ENCODE data around the gene COL20A1.
"Not testable (repeated sequence)": the region's sequence is repeated elsewhere in the genome, so short reads cannot be mapped to it uniquely, and the experiment has no call there.

COL20A1 gene

DNA sequence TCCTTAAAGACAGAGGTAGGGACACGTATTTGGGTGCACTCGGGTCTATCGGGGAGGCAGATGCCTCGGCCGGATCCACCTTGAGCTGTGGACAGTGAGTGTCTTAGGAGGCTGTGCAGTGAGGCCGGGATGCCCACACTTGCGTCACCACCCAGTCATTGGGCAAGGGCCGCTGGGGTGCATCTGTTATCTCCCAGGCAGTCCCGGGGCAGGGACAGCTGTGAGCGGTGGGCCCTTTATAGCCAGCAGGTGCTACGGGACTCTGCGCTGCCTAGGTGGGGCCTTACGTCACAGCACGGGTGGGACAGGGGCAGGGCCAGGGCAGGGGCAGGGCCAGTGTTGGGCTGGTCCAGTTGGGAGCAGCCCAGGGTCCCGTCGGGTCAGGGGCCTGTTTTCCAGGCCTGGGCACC, 689 bp upstream of the COL20A1 start:
- no peak for DNase-seq

DNA sequence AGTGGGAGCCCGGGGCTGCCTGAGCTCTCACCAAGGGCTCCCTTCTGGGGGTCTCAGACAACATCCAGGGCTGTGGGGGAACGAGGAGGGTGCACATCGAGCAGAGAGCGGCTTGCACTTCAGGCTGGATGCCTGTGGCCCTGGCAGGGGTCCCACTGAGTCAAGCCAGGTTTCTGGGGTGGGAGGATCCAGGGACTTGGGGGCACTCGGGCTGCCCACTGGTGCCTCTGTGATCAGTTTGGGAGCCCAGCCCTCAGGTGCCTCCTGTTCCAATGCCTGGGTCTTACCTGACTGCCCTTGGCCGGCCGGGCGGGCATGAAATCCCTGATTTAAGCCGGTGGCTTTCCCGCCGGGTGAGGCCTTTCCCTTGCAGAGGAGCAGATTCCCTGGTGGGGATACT, 470 bp downstream of the COL20A1 start:
- DNase-seq: no peak

DNA sequence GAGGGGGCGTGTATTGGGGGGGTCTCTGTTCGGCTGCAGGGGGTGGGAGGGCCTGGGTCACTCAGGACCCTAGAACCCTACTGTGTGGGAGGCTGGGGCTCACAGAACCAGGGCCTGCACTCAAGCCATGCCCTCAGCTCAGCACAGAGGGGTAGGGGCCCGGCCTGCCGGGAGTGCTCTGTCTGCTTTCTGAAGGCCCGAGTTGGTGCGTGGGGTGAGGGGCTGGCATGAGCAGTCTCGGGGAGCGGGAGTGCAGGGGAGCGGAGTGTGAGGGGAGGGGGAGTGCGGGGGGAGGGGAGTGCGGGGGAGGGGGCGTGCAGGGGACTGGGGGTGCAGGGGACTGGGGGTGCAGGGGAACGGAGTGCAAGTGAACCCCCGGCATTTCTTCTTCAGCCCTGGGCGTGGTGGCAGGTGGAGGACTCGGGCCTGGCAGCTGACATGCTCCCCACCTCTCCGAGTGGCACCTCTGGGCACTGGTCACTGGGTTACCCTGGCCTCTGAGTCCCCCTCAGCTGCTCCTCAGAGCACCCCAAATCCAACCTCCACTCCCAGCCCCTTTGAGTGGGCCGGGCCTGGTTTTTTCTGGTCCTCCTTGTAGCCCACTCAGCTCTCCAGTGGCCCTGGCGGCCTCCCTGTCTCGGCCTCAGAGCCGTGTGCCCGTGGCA, 1.0 kb downstream of the COL20A1 start:
- no peak for DNase-seq

DNA sequence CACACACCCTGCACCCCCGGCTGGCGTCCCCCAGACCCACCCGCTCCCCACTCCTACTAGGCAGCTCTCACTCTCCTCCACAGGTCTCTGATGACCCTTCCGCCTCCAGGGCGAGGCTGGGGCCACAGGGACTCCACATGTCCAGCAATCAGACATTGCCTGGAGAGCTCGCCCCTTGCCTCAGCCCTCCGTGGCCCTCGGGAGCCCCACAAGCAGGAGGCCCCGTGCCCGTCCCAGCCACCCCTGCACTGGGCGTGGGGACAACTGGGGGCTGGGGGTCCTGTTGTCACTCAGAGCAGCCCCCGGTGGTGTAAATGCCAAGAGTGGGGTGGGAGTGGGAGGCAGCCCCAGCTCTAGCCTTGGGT, 1.5 kb downstream of the COL20A1 start:
- DNase-seq: no peak

DNA sequence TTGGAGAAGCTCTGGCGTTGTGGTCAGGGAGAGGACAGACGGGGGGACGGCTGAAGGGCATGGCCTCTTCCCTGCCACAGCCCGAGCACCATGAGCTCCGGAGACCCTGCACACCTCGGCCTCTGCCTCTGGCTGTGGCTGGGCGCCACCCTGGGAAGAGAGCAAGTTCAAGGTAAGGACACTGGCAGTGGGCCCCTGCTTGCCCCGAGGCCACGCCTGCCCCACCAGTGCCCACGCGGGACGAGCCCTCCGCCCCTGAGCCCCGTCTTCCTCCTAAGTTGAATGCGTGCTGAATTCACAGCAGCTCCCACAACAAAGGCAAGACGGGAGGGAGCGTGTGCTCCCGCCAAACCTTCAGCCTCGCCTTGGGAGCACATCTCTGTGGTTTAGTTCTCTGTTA, 2.0 kb downstream of the COL20A1 start:
- no peak for DNase-seq

DNA sequence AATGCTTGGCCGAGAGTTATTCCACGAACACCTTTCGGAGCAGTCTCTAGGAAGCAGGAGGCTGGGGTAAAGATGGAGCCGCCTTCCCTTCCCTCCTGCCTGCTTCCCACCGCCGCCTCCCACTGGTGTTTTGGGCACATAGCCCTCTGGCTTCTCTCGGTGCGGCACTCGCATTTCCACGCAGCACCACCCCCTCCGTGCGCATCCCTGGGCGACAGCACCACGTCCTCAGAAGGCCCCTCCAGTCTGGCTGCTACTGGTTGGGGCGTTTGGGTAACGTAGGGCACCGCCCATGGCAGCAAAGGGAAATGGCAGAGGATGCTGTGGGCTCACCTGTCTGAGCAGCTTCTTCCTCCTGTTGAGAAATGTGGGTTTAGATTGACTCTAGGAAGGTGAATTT, 2.4 kb downstream of the COL20A1 start:
- DNase-seq: no peak

DNA sequence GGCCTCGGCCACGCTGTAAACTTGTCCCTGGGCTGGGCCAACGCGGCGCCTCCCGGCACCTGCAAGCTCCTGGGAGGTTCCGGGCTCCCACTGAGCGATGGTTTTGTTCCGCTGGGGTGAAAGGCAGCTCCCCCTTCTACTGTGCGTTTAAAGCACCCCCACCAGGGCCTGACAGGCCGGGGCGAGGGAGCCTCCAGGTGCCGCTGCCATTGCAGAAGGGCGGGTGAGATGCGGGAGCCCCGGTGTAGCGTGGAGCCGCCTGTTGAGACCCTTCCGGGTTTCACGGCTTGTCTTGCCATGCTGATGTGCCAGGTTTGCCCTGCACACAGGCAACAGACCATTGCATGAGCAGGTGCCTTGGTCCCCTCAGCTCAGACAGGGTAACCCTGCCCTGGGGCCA, 2.9 kb downstream of the COL20A1 start:
- no peak for DNase-seq

DNA sequence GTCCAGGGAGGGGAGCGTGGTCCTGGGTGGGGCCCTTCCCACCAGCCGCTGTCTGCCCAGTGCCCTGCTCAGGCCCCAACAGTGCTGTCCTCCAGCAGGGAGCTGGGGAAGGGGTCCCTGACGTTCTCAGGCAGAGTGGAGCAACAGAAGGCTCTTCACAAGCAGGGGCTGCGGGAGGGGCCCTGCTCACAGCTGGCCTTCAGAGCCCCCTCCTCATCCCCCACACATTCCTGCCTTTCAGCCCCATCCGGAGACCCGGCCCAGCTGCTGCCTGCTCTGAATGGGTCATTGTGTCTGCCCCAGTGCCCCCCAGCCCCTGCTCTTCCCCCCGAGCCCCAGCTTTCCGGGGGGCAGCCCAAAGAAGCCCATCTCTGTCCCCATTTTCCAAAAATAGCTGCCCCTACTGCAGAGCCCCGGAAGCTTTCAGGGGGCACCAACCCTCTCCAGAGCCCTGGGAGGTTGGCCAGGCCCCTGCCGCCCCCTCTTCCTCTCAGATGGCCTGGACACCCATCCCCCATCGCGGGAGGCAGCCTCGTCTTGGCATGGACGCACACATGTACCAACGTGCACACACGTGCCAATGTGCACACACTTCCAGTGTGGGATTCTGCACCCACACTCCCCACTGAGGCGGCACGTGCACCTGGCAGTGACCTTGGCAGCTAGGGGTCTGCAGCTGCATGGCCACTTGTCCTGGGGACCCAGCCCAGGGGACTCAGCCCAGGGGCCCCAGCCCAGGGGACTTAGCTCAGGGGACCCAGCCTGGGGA, 3.7 kb downstream of the COL20A1 start:
- no peak for DNase-seq

DNA sequence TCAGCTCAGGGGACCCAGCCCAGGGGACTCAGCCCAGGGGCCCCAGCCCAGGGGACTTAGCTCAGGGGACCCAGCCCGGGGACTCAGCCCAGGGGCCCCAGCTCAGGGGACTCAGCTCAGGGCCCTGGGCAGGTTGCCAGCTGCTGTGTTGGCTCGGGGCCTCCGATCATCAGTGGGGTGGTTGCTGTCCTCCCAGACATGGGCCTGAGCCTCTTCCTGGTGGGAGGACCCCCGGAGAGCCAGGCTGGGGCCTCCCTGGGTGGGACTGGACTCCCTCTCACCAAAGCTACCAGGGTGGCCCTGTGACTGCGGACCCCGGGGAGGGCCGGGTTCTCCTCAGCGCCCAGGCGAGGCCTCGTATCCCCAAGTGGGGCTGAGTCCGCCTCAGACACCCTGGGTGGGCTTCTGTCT, 4.4 kb downstream of the COL20A1 start:
- no peak for DNase-seq

DNA sequence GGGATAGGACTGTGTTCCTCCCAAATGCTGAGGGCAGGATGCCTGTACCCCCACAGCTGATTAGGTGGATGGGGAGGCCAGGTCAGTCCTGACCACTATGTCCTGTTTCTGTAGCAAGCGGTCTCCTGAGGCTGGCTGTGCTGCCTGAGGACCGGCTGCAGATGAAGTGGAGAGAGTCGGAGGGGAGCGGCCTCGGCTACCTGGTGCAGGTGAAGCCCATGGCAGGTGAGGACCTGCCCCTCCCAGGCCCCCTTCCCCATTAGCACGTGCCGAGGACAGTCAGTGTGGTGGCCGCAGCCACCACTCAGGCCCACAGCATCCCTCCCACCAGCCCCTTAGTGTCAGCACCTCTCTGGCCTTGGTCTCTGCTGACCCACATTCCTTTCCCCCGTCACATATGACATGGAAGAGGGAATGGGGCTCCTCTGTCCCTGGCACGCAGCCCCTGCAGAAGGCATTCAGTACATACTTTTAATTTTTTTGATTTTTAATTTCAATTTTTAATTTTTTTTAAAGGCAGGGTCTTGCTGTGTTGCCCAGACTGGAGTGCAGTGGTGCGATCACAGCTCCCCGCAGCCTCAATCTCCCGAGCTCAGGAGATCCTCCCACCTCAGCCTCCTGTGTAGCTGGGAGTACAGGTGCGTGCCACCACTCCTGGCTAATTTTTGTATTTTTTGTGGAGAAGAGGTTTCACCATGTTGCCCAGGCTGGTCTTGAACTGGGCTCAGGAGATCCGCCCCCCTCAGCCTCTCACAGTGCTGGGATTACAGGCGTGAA, 5.0 kb downstream of the COL20A1 start:
- DNase-seq: no peak

DNA sequence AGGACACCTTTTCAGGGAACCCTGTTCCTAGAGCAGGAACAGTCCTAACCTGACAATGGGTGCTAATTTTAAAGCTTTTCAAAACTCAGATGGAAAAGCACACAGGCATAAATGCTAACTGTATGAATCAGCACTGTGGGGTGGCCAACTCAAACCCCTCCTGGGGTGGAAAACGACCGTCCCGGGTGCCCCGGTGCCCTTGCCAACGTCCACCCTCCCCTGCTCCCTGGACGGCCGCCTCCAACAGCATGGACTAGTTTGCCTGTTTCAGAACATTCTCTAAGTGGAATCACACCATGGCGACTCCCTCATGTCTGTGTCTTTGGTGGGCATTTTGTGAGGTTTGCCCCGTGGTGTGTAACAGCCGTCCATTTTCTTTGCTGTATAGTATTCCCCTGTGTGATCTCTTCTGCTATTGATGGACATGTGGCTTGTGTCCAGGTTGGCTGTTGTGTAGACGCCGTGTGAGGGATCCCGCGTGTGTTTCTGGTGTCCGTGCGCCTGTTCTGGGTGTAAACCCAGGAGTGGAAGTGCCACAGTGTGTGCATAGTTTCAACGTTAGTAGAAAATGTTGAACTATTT, 5.8 kb downstream of the COL20A1 start:
- DNase-seq: no peak

DNA sequence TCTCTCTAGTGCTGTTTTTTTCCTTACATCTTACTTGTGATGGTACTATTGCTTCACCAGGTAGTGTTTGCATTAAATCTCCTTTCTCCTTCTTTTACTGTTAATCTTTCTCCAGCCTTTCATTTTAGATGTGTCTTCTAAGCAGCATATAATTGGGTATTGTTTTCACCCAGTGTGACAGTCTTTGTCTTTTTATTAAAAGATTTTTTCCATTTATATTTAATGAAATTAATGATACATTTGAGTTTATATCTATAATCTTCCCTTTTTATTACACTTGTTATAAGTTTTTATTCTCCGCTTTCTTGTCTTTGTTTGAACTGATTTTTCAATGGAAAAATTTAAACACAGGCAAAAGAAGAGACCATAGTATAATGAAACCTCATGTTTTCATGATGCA, 8.7 kb downstream of the COL20A1 start:
- no peak for DNase-seq

DNA sequence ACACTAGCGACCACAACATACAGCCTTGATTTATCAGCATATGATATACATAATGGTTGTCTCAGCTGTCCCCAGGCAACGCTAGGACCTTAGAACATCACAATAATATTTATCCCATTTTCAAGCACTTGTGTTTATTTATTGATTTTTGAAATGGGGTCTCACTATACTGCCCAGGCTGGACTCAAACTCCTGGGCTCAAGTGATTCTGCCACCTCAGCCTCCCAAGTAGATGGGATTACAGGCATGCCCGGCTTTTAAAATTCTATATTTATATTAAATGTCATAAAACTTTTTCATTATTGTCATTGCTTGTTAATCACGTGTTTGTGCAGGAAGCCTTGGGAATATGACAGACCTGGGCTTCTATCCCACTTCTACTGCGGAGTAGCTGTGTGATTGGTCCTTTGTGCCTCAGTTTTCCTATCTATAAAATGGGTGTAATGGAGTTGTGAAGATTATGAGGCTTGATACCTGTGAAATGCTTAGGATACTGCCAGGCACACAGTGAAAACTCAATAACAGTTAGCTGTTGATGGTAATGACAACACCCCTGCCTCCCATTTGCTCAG, 10.2 kb downstream of the COL20A1 start:
- DNase-seq: no peak

DNA sequence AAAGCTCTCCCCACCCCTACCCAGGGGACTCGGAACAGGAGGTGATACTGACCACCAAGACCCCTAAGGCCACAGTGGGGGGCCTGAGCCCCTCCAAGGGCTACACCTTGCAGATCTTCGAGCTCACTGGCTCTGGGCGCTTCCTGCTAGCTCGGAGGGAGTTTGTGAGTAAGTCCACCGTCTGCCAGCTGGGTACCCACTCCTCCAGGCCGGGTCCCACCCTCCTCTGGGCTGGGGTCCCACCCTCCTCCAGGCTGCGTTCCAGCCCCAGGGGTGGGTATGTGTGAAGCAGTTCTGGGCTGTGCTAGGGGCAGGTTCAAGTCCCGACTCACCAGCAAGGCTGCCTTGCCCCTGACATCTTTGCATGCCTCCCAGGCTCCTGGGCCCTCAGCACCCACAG, 12.4 kb downstream of the COL20A1 start:
- no peak for DNase-seq

DNA sequence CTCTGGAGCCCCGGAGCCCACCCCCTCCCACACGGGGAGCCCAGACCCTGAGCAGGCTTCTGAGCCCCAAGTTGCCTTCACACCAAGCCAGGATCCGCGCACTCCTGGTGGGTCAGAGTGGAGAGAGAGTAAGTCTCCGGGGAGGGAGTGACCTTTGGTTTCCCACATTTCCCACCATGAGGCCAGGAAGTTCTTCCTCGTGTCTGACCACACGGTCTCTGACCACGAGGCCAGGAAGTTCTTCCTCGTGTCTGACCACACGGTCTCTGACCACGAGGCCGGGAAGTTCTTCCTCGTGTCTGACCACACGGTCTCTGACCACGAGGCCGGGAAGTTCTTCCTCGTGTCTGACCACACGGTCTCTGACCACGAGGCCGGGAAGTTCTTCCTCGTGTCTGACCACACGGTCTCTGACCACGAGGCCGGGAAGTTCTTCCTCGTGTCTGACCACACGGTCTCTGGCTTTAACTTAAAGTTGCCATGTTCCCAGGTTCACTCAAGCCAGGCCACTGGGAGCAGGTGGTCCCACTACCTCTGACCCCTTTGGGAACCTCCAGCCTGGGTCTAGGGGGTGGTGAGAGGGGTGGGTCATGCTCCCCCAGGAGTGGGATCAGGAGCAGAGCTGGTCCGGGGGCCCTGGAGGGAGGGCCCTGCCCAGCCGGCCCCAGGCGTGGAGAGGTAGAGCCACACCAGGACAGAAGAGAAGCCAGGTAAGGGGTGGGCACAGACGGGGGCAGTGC, 13.1 kb downstream of the COL20A1 start:
- DNase-seq: not testable (repeated sequence)

DNA sequence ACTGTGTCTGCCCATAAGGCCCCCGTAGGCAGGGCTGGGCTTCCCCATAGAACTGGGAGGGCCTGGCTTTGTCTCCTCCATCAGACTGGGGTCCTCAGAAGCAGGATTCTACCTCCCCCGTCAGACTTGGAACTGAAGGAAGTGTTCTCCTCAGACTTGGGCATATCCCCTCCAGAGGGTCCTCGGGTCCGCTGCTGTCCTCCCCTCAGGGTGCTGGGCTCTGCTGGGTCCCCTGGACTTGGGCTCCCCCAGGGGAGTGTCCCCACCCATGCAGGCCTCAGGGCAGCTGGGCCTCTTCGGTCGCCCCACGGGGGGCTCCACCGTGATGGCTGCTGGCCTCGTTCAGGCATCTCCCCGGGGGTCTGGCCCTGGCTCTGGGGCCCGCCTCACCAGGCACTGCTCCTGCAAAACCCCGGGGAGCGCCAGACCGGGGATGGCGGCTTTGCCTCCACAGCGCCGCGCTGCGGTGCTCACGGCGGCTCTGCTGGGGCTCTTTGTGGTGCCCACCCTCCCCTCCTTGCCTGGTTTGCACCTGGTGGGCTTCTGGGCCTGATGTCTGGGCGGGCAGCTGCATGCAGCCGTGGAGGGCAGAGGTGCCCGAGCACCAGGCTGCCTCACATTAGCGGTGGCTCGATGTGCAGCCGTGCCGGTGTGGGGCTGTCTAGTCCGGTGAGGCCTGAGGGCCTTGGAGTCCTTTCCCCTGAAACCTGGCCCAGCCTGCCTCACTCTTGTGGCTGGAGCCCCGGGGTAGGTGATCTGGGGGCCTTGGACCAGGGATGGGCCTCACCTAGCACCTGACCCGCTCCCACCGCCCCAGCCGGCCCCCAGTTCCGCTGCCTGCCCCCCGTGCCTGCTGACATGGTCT, 13.9 kb downstream of the COL20A1 start:
- DNase-seq: no peak

DNA sequence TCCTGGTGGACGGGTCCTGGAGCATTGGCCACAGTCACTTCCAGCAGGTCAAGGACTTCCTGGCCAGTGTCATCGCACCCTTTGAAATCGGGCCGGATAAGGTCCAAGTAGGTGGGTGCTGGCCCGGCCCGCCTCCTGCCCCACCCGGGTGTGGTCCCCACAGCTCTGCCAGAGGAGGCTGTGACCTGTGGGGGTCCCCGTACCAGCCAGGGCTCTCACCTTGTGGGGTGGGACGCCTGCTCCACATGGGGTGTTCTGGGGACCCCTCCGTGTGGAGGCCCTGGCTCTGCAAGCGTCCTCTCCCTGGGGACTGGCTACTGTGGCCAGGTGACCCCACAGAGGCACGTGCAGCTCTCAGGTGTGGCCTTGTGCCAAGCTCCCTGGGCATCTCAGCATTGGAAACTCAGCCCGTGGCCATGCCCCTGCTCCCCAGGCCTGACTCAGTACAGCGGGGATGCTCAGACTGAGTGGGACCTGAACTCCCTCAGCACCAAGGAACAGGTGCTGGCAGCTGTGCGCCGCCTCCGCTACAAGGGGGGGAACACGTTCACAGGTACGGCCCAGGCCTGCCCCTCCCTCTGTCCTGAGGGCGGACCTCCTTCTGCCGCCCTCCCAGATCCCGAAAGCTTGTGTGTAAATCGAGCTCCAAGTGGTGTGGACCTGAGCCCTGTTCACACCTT, 14.7 kb downstream of the COL20A1 start:
- DNase-seq: no peak

DNA sequence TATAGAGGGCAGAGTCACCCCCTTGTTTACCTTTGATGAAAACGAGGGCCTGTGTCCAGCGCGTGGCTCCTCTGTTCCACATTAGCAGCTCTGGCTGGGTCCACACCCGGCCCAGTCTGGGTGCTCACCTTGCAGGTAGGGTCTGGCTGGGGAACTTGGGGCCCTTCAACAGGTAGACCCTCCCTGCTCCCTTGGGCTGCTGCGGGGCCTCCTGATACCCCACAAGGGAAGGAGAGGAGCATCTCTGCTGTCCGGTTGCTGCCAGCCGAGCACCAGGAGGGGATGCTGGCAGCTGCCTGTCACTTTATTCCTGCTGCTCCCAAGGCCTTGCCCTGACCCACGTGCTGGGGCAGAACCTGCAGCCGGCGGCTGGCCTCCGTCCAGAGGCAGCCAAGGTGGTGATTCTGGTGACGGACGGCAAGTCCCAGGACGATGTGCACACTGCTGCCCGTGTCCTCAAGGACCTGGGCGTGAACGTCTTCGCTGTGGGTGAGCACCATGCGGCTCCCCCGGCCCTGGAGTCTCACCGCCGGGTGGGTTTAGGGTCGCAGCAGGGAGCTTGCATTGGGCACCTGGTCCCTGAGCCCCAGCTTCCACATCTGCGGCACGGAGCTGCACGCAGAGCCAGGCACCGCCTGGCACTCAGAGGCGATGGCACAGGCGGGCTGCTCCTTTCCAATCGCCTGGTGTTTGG, 15.4 kb downstream of the COL20A1 start:
- DNase-seq: no peak

DNA sequence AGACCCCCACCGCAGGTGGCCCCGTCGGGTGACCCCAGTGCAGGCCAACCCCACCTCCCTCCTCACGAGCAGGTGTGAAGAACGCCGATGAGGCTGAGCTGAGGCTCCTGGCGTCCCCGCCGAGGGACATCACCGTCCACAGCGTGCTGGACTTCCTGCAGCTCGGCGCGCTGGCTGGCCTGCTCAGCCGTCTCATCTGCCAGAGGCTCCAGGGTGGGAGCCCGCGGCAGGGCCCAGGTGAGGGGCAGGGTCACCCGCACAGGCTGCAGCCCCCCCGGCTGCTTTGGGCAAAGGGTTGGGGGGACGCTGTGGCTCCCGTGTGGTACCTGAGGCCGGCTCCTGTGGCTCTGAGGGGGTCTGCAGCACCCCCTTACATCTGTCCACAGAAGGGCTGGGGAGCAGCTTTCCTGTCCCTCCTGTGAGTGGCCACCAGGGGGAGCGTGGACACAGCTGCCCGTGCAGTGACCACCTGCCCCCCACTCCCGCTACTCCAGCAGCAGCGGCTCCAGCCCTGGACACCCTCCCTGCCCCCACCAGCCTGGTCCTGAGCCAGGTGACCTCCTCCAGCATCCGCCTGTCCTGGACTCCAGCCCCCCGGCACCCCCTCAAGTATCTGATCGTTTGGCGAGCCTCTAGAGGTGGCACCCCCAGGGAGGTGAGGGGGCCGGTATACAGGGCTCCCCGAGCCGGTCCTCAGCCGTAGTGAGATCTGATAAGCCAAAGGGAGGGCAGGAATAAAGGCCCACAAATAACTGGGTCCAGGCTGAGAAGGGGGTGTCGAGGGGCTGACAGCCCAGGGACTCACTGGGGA, 16.5 kb downstream of the COL20A1 start:
- DNase-seq: no peak

Measured in stimulated activated CD4-positive, alpha-beta T cell treated with anti-CD3 and anti-CD28 coated beads, Interleukin-12 subunit alpha, Interleukin-12 subunit beta, amount 100 ng/mL, for 4 hours (primary cell).